GM12878 (cell line): ENCODE data around the gene MAGI2.

Source experiments
- CTCF ChIP-seq, 3 experiments: IDR thresholded peaks in 2 of 3; conservative IDR thresholded peaks in 1 of 3; 2 replicates each; pipeline ENCODE4 v1.5.1; 2011; ENCODE audit warnings: low read depth in 3 of 3, low read length in 3 of 3, mild to moderate bottlenecking in 3 of 3, control low read depth in 2 of 3, moderate library complexity in 2 of 3, inconsistent platforms in 1 of 3, mixed read lengths in 1 of 3; ENCODE audit not compliant: control insufficient read depth in 2 of 3, insufficient read depth in 1 of 3; ENCODE audit errors: extremely low read depth in 1 of 3
- EGR1 ChIP-seq, 2 experiments: IDR thresholded peaks; 1 replicate in 1 of 2; 2 replicates in 1 of 2; pipeline ENCODE4 v1.6.1; 2011 to 2012; ENCODE audit warnings: low read depth in 2 of 2, low read length in 2 of 2, borderline replicate concordance in 1 of 2, mild to moderate bottlenecking in 1 of 2, moderate library complexity in 1 of 2
- KDM1A ChIP-seq: fragments of 200-600 bp; sonication (generic); IDR thresholded peaks from 2 replicates; pipeline ENCODE4 v1.6.1; 2016; ENCODE audit warnings: borderline replicate concordance
- MLLT1 ChIP-seq: fragments of 450-650 bp; IDR thresholded peaks from 2 replicates; pipeline ENCODE4 v1.6.1; 2016; ENCODE audit warnings: mild to moderate bottlenecking
- MTA2 ChIP-seq: fragments of 450-650 bp; IDR thresholded peaks from 2 replicates; pipeline ENCODE4 v1.6.1; 2016; ENCODE audit warnings: low read depth, mild to moderate bottlenecking, moderate library complexity
- POLR2A ChIP-seq: IDR thresholded peaks from 2 replicates; pipeline ENCODE4 v1.6.1; 2011; ENCODE audit warnings: low read depth, mild to moderate bottlenecking, low read length
- POLR2AphosphoS2 ChIP-seq: IDR thresholded peaks from 2 replicates; pipeline ENCODE4 v1.6.1; 2011; ENCODE audit warnings: low read depth, mild to moderate bottlenecking, low read length, improper control_type of control experiment, moderate library complexity
- POLR2AphosphoS5 ChIP-seq: IDR thresholded peaks from 2 replicates; pipeline ENCODE4 v1.6.1; 2011; ENCODE audit warnings: mild to moderate bottlenecking, low read length, inconsistent platforms
- SIX5 ChIP-seq: IDR thresholded peaks from 2 replicates; pipeline ENCODE4 v1.6.1; 2011; ENCODE audit warnings: mild to moderate bottlenecking, low read depth, low read length, moderate library complexity; ENCODE audit not compliant: severe bottlenecking
- SMAD1 ChIP-seq: fragments of 450-650 bp; IDR thresholded peaks from 2 replicates; pipeline ENCODE4 v1.6.1; 2018; ENCODE audit warnings: mild to moderate bottlenecking, low read depth; ENCODE audit not compliant: partially characterized antibody
- SRF ChIP-seq, 2 experiments: IDR thresholded peaks; 2 replicates each; pipeline ENCODE4 v1.6.1; 2011; ENCODE audit warnings: low read depth in 2 of 2, low read length in 2 of 2, mild to moderate bottlenecking in 1 of 2, moderate library complexity in 1 of 2
- TAF1 ChIP-seq: IDR thresholded peaks from 2 replicates; pipeline ENCODE4 v1.6.1; 2011; ENCODE audit warnings: mild to moderate bottlenecking, low read depth, low read length, borderline replicate concordance
- USF1 ChIP-seq: IDR thresholded peaks from 2 replicates; pipeline ENCODE4 v1.6.1; 2011; ENCODE audit warnings: borderline replicate concordance, low read depth, mild to moderate bottlenecking, moderate library complexity, mixed read lengths, low read length; ENCODE audit not compliant: insufficient read depth; ENCODE audit errors: extremely low read length
- USF2 ChIP-seq: IDR thresholded peaks from 2 replicates; pipeline ENCODE4 v1.6.1; 2011; ENCODE audit warnings: low read depth, low read length, improper control_type of control experiment, borderline replicate concordance

GRCh38 chr7:78222001-78222751 lies 1231.3 kb downstream of the MAGI2 start:
- no peak for TF ChIP-seq CTCF (IDR thresholded peaks at IDR 0.05 in 2 of 3, conservative IDR thresholded peaks at IDR 0.05 in 1 of 3; ENCODE audit: control insufficient read depth in 2 of 3, extremely low read depth in 1 of 3, insufficient read depth in 1 of 3, low read depth in 3 of 3, low read length in 3 of 3)
- TF ChIP-seq EGR1 (IDR thresholded peaks at IDR 0.05; ENCODE audit: borderline replicate concordance in 1 of 2, low read depth in 2 of 2, low read length in 2 of 2): no peak
- TF ChIP-seq POLR2A: no peak
- TF ChIP-seq USF2: no peak
- no peak for TF ChIP-seq SIX5
- TF ChIP-seq POLR2AphosphoS2: no peak
- no peak for TF ChIP-seq TAF1
- no peak for TF ChIP-seq SRF (IDR thresholded peaks at IDR 0.05; ENCODE audit: low read depth in 2 of 2, low read length in 2 of 2)
- no peak for TF ChIP-seq SMAD1
- no peak for TF ChIP-seq POLR2AphosphoS5
- TF ChIP-seq USF1: no peak
- TF ChIP-seq MTA2: no peak
- no peak for TF ChIP-seq KDM1A
- no peak for TF ChIP-seq MLLT1
